Activated gamma-delta T cell (primary cell): Measurements from ENCODE around the gene ADSS1.
"Not testable (repeated sequence)": the region's sequence is repeated elsewhere in the genome, so short reads cannot be mapped to it uniquely, and the experiment has no call there.

Experiments used
- DNase-seq: peaks from one replicate; lab custom pipeline; 2025; lab: John Stamatoyannopoulos, UW

The ADSS1 gene

DNA sequence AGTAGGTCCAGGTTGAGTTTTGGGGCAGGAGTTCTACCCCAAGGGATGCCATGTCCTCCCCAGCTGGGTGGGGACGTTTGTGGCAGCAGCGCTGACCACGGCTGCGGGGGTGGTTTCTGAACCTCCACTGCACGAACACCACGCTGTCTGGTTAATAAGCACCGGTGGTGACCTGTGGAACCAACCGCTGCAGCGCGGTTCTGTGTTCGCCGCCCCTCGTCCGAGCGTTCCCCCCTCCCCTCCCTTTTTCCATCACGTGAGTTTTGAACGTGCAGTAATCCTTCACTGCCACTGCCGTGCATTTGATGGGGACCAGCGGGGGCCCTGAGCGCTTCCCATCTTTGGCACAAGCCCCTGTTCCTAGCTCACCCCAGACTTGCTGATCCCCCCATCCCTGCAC, 6.4 kb upstream of the ADSS1 start:
- no peak for DNase-seq

DNA sequence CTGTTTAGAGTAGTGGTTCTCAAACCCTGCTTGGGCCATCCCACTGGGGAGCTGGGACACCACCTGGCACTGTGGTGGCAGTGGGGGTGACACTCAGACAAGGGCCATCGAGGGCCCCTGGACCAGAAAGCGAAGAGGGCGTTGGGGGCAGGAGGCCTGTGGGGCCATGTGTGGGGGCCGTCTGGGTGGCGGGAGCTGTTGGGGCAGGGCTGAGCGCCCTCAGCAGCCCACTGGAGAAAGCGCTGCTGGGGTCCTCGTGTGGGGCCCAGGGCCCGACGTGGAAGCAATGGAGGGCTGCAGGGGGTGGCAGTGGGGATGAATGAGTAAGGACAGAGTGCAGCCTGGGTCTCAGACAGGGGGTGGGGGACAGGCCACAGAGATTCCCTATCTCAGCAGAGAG, 5.9 kb upstream of the ADSS1 start:
- DNase-seq, result no peak

DNA sequence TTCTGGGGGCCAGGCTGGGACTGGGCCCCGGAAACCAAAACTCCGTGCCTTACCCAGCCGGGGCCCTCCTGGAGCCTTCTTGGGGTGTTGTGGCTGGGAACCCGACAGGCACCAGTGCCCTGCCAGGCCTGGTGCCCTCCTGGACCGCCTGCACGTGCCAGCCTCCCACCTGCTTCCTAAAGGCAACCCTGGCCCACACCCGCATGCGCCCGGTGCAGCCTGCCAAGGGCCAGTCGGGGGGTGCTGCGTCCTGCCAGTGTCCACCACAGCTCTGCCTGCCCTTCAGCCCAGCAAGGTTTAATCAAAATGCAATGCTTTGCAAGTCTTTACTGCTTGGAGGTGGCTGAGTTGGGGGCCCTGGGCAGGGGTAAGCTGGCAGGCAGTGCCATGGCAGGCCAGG, 5.2 kb upstream of the ADSS1 start:
- no peak for DNase-seq

DNA sequence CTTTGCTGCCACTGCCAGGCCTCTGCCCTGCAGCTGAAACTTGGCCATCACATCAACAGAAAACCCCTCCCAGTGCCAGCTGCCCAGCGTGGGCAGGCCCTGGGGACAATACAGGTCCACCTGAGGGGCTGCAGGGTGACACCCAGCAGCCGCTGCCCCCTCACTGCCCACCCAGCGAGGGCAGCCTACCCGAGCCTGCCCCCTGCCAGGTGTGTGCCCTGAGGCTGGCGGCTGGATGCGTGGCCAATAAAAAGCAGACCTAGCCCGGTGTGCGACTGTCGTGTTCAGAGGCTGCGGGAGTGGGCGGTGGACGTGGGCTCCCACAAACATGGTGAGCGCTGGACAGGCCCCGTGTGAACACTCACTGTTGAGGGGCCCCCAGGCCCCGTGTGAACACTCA, 4.7 kb upstream of the ADSS1 start:
- DNase-seq, result no peak

DNA sequence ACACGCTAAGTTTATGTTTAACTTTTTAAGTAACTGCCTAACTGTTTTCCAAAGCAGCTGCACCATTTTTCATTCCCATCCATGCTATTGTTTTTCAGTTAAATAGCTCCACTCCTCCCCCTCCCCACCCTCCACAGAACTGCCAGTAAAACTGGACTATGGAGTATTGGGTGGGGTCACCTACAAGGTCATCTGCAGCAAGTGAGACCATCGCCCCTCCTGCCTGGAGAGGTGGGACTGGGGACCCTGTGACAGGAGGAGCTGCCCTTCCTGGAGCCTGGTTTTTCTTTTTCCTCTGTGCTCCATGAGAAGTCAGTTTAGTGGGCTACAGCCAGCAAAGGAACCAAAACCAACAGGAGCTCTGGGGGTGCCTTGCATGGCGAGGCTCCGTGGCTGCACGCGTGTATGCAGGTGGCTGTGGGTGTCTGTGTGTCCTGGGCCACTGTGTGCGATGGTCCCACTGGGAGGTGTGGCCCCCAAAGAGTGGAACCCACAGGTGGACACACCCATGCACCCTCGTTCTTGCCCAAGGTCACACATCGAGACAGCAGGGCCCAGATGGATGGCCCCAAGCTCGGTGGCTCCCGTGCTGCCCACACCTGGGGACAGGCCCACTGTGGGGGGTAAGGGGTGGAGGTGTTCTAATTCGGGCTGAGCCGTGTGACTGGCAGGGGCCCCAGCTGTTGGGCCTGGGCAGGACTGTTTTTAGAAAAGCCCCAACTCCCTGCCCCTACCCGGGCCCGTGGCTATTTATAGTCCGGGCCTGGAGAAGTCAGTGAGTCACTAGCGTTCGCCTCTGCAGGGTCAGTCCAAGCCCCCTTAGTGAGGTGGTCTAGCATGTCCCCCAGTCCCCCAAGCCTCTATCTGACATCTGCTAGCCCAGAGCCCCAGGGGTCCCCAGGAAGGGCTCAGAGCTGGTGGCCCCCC, 2.3 kb upstream of the ADSS1 start:
- no peak for DNase-seq

DNA sequence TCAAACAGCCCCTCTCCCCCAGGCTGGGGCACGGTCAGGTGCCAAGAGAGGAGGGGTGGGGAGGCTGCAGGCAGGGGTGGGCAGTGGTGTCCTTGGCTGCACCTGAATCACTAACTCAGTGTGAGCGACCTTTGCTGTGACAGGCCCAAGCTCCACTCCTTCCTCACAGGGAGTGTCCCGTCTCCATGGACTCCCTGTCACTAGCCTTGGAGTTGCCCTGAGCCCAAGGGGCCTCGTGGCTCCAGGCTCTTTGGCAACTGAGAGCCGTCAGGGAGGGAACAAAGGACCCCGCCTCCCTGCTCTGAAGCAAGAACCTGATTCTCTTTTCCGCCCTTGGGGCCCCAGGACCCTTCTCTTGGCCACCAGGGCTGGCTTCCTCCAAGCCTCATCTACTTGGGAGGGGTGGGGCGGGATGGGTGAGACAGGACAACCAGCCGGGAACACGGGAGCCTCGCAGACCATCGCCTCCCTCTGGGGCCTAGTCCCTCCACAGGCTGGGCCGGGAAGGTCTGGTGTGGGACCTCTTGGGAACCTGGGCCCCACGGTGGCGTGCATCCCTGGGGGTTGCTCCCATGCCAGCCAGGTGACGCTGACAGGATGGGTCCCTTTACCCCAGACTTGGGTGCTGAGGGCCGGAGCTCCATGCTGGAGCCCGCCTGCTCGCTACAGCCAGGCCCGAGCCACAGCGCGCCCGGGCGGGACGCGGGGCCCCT, 935 bp upstream of the ADSS1 start:
- no peak for DNase-seq

DNA sequence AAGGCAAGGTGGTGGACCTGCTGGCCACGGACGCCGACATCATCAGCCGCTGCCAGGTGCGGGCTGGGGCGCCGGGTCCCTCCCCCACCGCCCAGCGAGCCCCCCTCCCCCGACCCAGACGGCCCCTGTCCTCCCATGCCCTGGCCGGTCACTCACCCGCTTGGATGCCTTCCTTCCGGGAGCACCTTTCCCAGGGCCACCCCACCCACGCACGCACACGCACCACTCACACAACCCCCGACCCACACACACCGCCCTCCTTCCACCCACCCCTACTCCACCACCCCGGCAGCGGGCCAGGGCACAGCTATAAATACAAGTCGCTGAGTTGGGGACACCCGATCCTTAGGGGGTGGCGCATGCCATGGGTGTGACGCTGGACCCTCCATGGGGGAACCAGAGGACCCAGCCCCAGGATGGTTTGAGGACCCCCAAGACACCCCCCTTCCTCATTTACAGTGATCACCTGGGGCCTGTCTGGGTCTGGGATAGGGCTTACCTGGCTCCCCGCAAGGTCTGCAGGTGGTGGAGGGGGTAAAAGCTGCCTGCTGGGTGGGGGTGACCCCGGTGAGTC, 465 bp downstream of the ADSS1 start:
- DNase-seq, result no peak

DNA sequence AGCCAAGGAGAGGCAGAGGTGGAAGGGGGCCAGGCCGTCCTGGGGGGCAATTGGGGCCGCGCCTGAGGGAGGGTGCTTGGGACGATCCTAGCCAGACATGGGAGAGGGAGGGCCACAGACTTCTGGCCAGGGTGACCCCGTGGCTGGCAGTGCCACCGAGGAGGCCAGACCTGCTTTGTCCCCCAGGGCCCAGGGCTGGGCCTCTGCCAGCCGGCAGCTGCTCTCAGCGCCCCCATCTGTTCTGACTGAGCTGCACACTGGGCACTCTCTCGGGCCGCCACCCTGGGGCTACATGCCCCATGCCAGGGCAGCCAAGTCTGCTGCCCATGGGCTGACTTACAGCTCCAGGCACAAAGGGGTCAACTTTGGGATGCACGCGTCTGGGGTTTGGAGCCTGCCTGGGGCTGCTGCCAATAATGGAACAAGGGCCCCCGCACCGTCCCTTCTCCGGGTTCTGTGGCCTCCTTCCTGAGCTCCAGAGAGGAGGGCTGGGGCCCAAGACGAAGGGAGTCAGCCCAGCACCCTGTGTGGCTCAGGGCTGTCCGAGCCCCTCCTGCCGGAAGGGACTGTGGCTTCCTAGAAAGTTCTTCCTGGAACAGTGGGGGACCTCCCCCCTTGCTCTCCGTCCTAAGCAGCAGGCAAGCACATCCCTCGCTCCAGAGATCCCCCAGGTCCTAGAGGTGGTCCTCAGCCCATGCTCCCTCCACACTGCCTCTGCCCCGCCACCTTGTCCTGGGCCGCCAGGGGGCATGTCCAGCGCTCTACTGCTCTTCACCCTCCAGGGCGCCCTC, 1.1 kb downstream of the ADSS1 start:
- no peak for DNase-seq

DNA sequence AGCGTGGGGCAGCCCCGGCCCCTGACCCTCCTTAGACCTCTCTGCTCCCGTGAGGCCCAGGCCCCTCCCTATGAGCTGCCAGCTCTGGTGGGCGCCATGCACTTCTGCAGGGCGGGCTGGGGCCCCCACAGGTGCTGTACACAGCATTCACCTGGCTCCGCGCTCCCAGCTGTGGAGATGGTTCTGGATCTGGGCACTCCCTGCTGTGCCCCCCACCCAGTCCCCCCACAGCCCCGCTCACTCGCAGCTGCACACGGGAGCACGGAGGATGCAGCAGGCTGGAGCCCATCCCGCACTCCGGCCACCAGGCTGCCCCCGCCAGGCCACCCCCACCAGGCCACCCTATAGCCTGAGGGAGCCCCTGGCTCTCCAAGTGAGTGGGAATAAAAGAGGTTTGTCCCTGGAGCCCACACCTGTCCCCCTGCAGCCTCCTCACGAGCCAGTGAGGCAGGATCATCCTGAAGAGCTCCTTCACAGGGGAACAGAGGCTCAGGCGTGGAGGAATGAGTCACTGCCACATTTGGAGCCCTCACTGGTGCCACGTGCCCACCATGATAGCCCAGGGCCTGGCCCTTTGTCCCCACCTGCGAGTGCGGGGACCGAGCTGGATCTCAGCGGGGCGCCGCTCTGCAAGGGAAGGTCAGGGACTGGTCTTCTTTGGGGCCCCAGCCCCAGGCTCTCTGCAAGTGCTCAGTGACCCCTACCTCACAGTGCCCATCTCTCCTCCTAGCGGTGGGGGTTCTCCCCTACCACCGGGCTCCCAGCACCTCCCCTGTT, 1.9 kb downstream of the ADSS1 start:
- no peak for DNase-seq

DNA sequence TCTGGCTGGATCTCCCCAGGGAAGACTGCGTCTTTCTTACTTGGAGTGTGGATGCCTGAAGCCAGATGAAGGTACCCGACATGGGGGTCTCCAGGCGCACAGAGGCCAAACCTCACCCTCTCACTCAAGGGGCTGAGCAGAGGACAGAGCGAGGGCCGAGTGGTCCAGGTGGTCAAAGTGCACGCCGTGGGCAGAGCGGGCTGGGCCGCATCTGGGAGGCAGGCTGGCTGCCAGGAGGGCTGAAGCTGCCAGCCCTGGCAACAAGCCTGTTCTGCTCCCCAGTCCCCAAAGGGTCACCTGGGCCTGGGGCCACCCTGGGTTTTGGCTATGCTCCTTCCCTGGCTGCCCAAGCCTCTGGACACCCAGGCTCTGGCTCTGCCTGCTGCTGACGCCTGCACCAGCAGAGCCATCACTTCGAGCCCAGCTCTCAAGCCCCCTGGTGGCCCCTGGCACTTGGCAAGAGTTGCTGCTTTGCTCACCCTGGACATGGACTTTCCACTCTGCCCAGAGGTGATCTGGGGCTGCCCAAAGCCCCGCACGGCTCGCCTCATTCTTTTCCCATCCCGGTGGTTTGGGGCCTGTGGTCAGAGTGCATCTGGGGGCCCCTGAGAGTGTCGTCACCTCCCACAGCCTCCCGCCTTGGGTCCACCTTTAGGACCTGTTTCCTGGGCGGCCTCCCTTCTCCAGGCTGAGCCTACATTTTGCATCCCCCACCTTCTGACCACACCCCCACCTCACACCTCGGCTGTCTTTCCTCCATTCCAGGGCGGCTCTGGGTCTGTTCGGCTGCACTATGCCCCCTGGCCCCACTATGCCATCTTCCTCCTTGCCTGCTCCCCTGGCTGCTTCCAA, 2.8 kb downstream of the ADSS1 start:
- no peak for DNase-seq

DNA sequence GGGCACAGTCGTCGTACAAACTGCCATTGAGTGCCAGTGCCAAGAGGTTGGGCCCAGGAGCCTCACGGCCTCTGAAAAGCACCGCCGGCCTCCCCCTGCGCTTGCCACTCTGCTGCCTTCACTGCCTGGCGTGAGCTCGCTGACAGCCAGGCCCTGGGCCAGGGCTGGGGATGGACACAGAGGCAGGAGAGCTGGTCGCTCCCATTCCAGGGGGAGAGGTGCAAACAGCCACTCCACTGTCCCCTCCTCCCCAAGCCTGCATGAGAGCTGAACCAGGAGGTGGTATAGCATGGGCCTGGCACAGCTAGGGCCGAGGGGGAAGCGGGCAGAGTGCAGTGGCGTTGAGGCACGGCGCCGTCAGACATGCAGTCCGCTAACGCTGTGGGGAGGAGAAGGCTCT, 4.6 kb downstream of the ADSS1 start:
- DNase-seq, result no peak

DNA sequence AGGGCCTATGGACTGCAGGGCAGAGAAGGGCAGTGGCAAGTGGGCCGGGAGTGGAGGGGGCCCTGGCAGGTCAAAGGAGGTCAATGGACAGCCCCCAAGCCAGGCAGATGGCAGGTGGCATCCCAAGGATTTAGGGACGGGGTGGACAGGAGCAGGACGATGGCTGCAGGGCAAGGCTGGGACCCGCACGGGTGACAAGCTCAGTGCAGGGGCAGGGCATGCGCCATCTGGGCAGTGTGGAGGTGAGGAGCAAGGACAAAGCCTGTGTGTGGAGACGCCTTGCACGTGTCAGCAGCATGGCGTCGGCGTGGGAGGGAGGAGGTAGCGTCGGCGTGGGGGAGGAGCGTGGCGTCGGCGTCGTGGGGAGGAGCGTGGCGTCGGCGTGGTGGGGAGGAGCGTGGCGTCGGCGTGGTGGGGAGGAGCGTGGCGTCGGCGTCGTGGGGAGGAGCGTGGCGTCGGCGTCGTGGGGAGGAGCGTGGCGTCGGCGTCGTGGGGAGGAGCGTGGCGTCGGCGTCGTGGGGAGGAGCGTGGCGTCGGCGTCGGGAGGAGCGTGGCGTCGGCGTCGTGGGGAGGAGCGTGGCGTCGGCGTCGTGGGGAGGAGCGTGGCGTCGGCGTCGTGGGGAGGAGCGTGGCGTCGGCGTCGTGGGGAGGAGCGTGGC, 5.3 kb downstream of the ADSS1 start:
- DNase-seq, result not testable (repeated sequence)

DNA sequence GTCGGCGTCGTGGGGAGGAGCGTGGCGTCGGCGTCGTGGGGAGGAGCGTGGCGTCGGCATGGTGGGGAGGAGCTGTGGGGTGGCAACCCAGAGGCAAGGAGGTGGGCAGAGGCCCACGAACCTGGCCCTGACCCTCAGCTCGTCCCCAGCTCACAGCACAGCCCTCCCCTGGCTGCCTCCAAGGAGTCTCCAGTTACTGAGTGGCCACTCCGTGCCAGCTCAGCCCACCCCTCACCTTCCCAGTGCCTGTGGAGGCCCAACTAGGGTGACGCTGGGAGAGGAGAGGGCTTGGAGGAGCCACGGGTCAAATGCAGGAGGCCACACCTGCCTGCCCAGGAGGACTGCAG, 5.8 kb downstream of the ADSS1 start:
- no peak for DNase-seq

DNA sequence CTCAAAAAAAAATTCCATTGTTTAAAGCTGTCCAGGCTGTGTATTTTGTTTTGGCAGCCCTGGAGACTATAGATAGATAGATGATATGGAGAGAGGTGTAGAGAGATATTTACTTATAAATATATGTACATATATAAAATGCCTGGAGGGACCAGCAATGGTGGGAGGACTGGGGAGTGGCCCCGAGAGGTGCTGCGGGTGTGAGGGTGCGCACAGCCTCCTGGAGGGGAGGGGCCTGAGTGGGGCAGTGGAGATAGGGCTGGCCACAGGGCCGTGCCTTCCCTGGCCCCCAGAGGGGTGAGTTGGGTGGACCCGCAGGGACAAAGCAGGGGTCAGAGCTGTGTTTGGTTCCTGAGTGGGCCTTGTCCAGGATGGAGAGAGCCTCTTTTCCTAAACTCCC, 6.5 kb downstream of the ADSS1 start:
- no peak for DNase-seq

DNA sequence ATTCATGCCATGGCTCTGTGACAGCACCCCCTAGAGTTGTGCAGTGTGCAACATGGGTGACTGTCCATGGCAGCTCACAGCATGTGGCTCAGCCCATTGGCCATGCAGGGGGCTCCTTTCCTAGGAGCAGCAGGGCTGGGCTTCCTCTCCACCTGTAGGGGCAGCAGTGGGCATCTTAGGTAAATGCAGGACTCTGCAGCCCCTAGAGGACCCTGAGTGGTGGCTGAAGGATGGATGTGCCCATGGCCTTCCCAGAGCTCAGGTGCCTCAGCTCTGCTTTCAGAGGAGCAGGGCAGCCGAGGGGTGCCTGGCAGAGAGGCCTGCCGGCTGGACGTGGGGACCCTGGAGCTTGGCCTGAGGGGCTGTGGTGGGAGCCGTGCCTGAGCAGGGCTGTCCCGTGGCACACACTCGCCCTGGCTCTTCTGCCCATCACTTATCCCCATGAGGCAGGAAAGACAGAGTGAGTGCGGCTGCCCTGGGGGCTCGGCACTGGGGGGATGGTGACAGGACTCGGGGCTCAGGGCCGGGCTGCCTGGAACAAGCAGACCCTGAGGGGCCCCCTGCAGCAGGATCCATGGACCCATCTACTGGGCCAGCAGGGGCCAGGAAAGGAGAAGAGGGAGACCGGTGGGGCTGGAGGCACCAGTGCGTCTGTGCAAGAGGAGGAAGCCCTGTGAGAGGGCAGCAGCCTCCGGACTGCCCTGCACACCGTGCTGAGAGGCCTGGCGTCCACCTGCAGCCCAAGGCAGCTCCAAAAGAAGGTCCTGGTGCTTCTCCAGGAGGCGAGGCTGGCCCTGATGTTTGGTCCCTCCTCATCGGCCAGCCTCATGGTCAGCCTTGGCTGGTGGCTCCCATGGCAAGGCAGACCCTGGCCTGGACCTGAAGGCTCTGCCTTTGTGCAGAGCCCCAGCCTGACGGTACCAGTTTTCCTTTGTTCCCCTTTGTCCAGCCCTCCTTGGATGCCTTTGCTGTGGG, 7.6 kb downstream of the ADSS1 start:
- DNase-seq, result no peak

DNA sequence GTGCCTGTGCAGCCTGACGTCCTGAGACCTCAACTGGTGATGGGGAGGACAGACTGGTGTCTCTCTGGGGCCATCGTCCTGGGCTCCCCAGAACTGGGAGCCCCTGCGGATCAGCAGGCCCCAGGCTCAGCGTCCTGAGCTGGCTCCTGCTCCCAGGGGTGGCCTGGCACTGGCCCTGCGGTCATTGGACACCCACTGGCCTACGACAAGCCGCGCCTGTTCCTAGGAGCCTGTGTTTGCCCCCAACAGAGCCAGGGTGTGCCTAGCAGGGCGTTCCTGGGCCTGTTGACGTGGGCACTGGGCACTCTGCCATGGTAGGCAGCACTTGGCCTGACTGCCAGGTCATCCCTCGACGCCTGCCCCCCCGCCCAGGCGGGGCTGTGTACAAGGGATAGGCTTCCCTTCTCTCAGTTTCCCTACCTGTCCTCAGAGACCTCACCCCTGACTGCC, 8.4 kb downstream of the ADSS1 start:
- DNase-seq, result no peak

DNA sequence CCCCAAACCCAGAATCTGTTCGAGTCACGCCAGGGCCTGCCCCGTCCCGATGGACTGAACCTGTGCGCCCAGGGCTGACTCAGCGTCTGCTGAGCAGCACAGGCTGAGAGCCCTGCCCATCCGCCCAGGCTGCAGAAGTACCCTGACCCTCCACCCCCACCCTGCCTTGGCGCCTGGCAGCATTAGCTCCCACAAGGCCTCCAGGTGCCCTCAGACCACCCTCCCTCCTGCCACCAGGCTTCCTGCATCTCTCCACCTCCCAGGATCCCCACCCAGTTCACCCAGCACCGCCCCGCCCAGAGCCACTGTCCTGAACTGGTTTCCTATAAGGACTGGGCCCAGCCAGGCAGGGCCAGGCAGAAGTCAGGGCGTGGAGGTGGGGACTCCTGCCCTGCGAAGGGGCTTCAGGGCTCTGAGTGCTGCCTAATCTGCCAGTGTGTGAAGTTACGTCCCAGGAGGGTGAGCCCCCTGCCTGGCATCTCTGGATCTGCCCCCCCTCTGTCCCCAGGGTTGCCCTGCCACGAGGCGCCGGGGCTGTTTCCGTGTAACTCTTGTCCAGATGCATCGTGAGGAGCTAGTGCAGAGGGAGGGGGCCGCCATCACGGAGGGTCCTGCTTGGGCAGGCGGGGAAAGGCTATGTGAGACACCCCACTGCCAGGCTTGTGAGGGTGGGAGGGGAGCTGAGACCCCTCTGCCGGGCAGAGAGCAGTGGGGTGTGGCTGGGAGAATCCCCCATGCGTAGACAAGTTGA, 9.1 kb downstream of the ADSS1 start:
- no peak for DNase-seq

DNA sequence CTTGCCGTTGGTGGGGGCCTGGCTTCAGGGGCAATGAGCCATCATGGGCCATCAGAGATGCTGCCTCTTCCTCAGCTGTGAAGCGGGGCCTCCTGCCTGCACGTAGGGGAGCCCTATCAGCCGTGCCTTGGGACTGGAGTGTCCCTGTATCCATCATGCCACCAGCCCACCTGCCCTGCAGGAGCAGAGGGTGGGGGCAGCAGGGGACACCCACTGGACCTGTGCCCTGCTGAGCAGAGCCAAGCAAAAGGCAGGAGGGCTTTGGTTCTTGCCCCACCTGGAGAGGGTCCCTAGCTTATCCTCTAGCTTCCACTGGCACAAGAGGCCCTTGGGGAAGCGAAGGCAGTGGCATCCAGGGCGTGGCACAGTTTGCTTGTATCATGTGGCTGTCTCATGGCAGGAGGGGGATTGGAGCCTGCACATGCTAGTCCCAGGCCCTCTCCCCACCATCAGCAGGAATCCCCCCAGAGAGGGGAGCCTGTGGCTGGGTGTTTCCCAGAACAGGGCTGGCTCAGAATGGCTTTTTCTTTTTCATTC, 10.1 kb downstream of the ADSS1 start:
- DNase-seq, result no peak
